ENCODE measurements around the gene ZNF593.

ZNF593 gene

GRCh38 chr1:26158271-26158907 lies 11.3 kb upstream of the ZNF593 start (continued):
- TF ChIP-seq ZFP3 (CRISPR knock-in tag; IDR thresholded peaks at IDR 0.05): no peak
- TF ChIP-seq POU6F1 (CRISPR knock-in tag; IDR thresholded peaks at IDR 0.05; ENCODE audit: borderline replicate concordance, low read depth): no peak
- no peak for TF ChIP-seq RARB (CRISPR knock-in tag; IDR thresholded peaks at IDR 0.05)
- no peak for TF ChIP-seq CSRNP3 (CRISPR knock-in tag; IDR thresholded peaks at IDR 0.05)
- no peak for TF ChIP-seq OSR1 (CRISPR knock-in tag; IDR thresholded peaks at IDR 0.05)
- no peak for TF ChIP-seq PATZ1 (CRISPR knock-in tag; IDR thresholded peaks at IDR 0.05; ENCODE audit: borderline replicate concordance)

GRCh38 chr1:26158908-26159742 lies 10.6 kb upstream of the ZNF593 start, which contains the start of gene FAM110D:
TSS of gene FAM110D (plus strand) at chr1:26159079. CDS start at chr1:26161292, 2,213 bp downstream.
- TF ChIP-seq GLIS3 (CRISPR knock-in tag; IDR thresholded peaks at IDR 0.05) (no peak), CREB5 (CRISPR knock-in tag; IDR thresholded peaks at IDR 0.05; ENCODE audit: low read depth) (no peak), BACH2 (CRISPR knock-in tag; IDR thresholded peaks at IDR 0.05; ENCODE audit: borderline replicate concordance) (no peak), POU6F1 (CRISPR knock-in tag; IDR thresholded peaks at IDR 0.05; ENCODE audit: borderline replicate concordance, low read depth) (no peak), TCF4 (CRISPR knock-in tag; IDR thresholded peaks at IDR 0.05; ENCODE audit: borderline replicate concordance) (no peak), ESRRG (CRISPR knock-in tag; IDR thresholded peaks at IDR 0.05) (no peak), ARNTL (CRISPR knock-in tag; IDR thresholded peaks at IDR 0.05; ENCODE audit: borderline replicate concordance, low read depth) (no peak), OSR1 (CRISPR knock-in tag; IDR thresholded peaks at IDR 0.05) (no peak), ZNF70 (CRISPR knock-in tag; IDR thresholded peaks at IDR 0.05) (no peak), ZC3H10 (CRISPR knock-in tag; IDR thresholded peaks at IDR 0.05) (no peak), SNAI2 (CRISPR knock-in tag; IDR thresholded peaks at IDR 0.05) (no peak), TSHZ2 (CRISPR knock-in tag; IDR thresholded peaks at IDR 0.05) (no peak)
- ATAC-seq: peak; percentile 51

- ATAC-seq: no peak
- TF ChIP-seq SNAI2 (CRISPR knock-in tag; IDR thresholded peaks at IDR 0.05) (no peak), PATZ1 (CRISPR knock-in tag; IDR thresholded peaks at IDR 0.05; ENCODE audit: borderline replicate concordance) (no peak), ZFP30 (CRISPR knock-in tag; IDR thresholded peaks at IDR 0.05) (no peak), CSDC2 (CRISPR knock-in tag; IDR thresholded peaks at IDR 0.05) (no peak), CREB5 (CRISPR knock-in tag; IDR thresholded peaks at IDR 0.05; ENCODE audit: low read depth) (no peak), CSRNP3 (CRISPR knock-in tag; IDR thresholded peaks at IDR 0.05) (no peak), GLIS3 (CRISPR knock-in tag; IDR thresholded peaks at IDR 0.05) (no peak), ARNTL (CRISPR knock-in tag; IDR thresholded peaks at IDR 0.05; ENCODE audit: borderline replicate concordance, low read depth) (no peak), ISL1 (CRISPR knock-in tag; IDR thresholded peaks at IDR 0.05) (no peak), ZFP3 (CRISPR knock-in tag; IDR thresholded peaks at IDR 0.05) (no peak), ZC3H10 (CRISPR knock-in tag; IDR thresholded peaks at IDR 0.05) (no peak)
These were observed 10.0 kb upstream of the ZNF593 start for GRCh38 chr1:26159743-26160039.
